GM21619 (cell line): ENCODE data around the gene GFER.
"Not testable (repeated sequence)": the region's sequence is repeated elsewhere in the genome, so short reads cannot be mapped to it uniquely, and the experiment has no call there.

Experiments used
- ATAC-seq: cut with Tn5 transposase; IDR thresholded peaks from one replicate; pipeline ENCODE4 v1.9.1; 2021; ENCODE audit not compliant: unreplicated experiment

GFER gene

DNA sequence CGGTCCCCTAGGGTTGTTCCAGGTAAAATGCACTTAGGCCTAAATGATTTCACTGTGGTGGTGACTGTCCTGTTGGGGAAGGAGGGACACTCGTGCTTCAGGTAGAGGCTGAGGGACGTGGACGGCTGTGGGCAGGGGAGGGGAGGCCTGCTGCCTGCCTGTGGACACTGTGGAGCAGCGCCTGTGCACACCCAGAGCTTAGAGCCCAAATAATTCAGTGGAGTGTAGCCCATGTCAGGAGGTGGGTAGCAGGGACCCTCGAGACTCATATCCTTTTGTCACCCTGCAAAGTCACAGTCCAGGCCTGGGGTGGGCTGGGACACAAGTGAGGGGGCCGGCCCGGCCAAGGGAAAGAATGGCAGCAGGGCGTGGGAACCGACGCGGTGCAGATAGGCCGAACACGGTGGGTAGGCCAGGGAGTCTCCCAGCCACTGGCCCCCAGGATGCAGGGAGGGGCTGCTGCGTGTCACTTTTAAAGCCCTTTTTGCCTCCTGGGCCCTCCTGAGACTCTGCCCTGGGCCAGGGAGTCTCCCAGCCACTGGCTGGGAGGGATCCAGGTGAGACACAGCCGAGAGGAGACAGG, 42.0 kb downstream of the GFER start:
- ATAC-seq: no peak

DNA sequence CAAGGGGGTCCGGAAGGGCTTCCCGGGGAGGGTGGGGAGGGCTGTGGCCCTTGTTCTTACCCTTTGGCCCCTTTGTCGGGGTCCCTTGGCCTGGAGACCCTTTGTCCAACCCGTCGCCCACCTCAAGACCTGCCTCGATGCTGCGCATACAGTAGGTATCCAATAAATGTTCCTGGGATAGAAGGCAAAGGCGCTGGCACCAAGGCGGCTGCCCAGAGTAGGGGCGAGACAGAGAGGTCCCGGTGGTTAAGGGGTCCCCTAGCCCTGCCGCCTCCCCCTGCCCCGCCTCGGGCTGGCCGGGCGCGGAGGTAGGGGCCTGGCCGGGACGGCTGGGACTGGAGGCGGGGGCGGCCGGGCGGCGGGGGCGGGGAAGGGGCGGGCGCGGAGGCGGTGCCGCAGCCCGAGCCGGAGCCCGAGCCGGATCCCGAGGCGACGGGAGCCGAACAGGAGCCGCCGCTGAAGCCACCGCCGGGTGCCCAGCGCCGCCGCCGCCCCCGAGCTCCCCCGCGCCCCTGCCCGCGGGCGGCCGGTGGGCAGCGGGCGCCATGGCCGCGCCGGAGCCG, 42.5 kb downstream of the GFER start, which contains the start of gene NHERF2:
TSS of gene NHERF2 (plus strand) at position 442 of the 563 bp plus-strand sequence. CDS start at position 546, 104 bp downstream.
- ATAC-seq: no peak

DNA sequence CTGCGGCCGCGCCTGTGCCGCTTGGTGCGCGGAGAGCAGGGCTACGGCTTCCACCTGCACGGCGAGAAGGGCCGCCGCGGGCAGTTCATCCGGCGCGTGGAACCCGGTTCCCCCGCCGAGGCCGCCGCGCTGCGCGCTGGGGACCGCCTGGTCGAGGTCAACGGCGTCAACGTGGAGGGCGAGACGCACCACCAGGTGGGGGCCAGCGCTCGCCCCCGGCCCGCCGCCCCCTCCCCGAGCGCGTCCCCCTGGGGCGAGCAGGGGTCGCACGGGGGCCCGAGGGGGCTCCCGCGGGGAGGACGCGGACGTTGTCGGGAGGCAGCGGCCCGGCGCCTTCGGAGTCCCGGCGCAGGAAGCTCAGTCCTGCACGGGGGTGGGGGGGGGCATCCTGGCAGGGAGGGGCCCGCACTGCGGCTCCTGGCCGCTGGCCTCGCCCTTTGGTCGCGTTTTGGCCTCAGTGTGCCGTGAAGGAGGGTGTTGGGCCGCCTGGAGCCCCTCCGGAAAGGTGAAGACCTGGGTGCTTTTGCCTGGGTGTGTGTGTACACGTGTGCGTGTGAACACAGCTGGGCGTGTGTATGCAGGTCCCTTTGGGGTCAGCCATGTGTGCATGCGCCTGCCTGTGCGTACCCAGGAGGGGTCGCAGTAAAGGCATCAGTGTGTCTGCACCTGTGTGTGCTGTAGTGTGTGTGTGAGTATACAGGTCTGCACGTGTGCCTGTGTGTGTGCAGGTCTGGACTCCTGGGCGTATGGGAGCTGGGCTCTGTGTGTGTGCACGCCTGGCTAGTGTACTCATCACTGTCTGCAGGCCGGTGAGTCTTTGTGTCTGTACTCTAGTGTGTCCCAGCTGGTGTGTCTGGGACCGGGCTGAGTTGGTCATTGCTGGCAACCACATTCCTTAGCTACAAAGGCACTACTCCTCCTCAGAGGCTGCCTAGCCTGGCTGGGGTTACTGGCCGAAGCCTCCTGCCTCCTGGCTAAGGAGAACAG, 43.3 kb downstream of the GFER start:
- no peak for ATAC-seq

DNA sequence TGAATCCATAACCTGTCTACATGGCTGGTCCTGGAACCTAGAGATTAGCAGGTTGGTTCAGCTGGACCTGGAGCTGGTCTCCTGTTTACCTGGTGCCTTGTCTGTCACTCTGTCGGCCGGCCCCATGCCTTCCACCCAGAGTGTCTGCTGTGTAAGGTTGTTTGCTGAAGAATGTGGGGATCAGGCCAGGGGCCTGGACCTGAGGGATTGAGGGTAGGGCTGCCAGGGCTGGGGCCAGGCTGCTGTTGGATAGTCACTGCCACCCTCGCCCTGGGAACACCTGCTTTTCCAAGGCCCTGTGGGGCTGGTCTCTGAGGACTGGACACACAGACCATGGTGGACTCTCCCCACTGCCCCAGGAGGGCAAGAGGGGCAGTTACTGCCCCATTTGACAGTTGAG, 44.2 kb downstream of the GFER start:
- no peak for ATAC-seq

DNA sequence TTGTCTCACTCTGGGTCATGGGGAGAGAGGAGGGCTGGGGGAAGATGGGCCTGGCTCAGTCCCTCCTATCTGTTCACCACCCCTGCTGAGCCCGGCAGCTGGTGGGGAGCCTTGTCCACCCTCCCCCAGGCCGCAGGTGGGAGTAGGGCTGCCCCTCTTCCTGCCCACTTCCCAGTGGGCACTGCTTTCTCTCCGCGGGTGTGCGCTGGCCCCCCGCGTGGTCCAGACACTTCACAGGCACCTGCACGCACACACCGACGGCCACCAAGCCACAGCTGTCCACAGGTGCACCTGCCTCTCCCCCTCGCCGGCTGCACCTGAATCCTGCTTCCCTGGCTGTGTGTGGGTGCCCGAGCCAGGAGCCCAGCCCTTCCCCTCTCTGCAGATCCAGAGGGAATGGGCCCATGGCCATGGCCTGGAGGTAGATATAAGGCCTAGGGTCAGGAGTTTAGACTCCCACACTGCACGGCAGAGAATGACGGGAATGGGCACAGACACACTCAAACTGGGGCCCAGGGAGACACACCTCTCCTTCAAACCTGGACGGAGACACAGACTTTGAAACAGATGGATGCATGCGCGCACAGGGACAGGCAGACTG, 44.7 kb downstream of the GFER start:
- ATAC-seq: no peak

DNA sequence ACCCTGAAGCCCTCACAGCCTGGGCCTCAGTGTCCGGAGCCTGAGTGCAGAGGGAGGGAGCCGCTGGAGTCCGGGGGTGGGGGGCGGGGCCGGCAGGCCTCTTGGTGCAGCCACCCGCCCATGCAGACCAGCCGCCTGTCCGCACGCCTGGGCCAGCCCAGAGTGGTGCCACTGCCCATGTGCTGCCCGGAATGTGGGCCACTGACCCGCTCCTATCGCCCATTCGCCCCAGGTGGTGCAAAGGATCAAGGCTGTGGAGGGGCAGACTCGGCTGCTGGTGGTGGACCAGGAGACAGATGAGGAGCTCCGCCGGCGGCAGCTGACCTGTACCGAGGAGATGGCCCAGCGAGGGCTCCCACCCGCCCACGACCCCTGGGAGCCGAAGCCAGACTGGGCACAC, 45.4 kb downstream of the GFER start:
- no peak for ATAC-seq

DNA sequence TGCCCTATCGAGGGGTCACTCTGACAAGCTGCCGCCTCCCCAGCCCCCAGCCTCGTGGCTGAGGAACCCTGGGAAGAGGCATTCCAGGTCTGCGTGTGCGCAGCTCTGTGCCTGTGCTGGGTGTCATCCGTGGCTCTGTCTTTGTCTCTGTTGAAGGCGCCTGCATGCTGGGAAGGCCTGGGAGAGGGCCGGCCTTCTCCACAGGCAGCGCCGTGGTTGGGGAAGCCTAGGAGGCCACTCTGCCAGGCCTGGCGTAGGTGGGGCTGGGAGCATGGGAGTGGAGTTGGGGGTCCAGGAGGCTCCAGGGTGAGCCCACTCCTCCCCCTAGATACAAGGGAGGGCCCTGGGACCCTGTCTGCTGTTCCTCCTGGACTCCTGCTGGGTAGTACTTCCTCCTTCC, 46.0 kb downstream of the GFER start:
- no peak for ATAC-seq

DNA sequence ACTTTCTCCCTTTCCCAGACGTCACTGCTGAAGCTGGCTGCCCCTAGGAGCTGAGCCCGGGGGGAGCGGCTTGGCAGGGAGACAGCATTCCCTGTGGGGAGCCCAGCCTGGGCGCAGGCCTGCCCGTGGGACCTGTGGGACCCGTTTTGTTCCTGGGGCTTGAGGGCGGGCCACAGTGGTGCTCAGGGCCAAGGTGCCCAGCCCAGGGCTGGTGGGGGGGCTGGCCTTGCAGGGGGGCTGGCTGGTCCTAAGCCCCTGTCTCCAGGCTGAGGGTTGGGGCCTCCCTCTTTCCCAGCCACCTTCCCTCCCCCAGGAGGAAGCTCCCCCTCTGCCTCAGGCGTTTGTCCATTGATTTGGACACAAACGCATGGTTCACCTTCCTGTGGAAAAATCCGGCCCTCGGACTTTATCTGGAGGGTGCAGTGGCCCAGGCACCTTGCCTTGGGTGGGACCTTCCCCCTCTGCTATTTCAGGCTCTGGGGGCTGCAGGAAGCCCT, 47.1 kb downstream of the GFER start:
- ATAC-seq: no peak

DNA sequence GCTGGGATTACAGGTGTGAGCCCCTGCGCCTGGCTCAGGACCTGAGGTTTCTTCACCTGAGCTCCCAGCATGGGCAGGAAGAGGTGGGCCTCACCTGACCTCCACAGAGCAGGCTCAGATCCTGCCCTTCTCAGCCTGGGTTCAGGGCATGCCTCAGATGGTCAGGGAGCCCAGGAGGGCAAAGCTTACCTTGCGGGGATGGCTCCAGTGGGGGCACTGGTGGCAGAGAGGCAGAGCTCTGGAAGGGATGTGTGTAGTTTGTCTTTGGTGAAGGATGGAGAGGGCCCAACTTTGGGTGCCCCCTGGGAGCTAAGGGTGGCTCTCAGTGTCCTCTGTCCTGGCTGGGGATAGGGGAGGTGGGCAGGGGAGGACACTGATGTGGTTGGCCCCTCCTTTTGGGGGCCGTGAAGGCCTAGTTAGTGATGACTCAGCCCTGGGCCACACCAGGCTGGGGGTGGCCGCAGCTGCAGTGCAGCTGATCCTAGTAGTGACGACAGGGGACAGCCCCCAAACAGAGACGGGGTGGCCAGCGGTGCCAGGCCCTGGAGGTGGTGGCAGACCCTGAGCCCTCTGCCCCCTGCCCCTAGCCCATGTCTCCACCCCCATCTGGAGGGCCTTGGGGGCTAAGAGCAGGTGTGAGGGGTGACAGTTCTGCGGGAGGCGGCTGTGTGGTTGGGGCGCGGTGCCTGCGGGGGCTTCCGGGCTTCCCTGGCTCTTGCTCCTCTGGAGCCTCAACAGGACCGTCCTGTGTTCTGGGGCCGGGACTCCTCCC, 48.5 kb downstream of the GFER start:
- ATAC-seq: no peak

DNA sequence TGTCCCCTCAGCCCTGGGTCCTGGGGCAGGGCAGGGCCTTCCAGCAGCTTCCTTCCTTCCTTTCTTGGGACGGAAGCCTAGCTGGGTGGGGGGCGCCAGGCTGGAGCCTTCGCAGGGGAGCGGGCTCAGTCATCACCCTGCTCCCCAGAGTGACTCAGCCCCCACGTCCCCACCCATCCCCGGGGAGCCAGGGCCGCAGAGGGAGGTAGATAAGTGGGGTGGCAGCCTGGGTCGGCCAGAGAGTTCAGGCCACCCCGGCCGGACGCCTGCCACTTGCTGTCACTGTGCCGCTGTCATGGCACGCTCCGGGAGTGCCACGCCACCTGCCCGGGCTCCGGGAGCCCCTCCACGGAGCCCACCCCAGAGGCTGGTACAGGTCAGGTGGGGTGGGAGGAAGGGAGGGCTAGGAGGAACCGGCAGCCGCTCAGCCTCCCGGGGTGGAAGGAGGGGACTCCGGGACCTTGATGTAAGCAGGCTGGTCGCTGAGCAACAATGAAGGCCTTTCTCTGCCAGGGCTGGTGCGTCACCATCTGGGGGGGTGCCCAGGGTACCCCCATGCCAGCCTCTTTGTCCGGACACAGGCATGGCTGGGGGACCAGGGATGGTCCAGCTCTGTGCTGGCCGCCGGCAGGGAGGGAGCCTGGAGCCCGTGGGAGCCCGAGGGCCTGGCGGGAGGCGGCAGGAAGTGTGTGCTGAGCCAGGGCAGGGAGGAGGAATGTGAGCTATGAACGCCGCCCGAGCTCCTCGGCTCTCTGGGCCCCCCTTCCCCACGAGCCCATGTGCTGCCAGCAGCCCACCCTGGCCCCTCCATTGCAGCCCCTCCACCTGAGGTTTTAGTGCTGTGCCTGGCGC, 49.3 kb downstream of the GFER start:
- ATAC-seq: no peak

DNA sequence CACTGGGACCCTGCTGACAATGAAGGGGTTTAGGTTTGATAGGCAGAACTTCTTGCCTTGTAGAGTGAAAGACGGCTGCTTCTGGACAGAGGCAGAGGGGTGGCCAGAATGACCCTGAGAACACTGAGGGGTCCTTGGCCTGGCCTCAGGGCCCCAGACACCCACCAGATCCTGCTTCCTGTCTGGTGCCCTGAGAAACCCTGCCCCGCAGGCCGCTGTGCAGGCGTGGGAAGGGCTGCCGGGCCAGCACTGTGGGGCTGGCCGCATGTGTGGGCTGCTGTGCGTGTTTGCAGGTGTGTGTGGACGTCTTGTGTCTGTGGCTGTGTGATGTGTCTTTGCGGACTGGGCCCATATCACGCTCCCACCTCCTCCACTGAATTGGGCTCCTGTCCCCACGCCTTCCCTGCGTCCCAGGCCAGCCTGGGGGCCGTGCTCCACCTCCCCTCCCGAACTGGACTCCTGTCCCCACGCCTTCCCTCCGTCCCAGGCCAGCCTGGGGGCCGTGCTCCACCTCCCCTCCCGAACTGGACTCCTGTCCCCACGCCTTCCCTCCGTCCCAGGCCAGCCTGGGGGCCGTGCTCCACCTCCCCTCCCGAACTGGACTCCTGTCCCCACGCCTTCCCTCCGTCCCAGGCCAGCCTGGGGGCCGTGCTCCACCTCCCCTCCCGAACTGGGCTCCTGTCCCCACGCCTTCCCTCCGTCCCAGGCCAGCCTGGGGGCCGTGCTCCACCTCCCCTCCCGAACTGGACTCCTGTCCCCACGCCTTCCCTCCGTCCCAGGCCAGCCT, 50.1 kb downstream of the GFER start:
- ATAC-seq: not testable (repeated sequence)

DNA sequence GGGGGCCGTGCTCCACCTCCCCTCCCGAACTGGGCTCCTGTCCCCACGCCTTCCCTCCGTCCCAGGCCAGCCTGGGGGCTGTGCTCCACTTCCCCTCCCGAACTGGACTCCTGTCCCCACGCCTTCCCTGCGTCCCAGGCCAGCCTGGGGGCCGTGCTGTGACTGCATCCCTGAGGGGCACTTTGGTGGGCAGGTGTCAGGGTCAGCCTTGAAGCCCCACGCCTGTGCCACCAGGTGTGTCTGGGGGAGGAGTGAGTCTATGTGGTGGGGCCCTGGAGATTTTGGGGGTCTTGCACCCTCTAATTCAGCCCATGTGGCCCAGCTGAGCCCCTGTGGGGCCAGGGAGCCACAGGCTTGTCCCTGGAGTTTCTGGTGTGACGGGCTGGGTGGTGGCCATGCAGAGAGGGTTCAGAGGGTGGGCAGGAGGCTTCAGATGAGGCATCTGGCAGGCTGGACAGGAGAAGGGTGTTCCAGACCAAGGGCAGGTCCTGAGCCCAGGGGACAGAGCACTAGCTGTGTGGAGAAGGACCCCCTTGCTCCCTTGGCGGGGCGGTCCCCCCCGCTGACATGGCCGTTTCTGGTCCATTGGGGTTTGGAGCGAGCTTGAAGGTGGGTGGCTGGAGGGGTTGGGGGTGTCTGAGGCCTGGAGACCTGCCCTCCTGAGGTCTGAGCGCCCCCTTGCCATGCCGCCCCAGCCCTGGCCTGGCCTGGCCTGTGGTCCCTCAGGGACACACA, 50.9 kb downstream of the GFER start:
- ATAC-seq: no peak

DNA sequence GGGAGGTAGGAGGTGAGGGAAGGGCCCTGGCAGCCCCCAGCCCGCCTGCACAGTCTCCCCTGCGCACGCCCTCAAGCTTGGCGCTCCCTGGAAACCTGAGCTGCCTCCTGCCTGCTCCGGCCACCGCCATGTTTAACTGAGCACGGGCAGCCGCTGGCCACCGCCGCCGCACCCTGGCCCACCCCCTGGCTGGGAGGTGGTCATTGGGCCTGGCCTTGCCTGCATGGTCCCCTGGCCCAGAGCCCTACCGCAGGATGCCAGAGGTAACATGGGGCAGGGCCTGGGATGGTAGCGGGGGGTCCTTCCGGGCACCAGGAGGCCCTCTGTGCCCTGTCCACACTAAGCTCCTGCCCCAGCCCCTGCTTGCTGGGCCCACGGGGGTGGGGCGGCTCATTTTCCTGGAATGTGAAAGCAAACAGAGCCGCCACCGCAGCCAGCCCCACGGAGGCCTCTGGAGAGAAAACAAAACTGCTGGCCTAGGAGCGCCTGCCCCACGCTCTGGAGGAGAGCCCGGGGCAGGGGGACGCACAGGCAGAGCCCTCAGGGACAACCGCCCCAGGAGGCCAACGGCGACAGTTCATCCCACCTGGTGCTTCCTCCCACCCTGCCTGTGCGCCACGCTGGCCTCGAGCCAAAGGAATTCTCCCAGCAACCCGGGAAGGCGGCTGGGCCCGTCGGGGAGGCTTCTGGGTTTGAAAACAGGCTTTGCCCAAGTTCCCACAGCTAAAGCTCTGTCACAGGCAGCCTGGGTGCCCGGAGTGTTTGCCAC, 51.6 kb downstream of the GFER start:
- ATAC-seq: no peak

DNA sequence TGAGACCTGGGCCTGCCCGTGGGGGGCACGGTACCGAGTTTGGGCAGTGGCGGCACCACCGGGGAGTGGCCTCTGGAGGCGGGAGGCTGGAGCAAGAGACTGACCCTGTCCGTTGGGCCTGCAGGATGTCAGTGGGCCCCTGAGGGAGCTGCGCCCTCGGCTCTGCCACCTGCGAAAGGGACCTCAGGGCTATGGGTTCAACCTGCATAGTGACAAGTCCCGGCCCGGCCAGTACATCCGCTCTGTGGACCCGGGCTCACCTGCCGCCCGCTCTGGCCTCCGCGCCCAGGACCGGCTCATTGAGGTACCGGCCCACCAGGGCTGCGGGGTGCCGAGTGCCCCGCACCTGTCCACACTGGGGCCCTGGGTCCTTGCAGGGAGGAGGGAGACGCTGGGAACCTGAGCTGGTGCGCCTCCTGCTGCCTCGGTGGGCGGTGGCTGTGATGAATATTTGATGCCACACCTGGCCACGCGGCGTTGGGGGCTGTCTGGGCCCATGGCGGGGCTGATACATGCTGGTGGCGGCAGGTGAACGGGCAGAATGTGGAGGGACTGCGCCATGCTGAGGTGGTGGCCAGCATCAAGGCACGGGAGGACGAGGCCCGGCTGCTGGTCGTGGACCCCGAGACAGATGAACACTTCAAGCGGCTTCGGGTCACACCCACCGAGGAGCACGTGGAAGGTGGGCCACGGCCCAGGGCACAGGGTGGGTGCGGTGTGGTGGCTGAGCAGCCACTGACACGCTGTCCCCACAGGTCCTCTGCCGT, 52.4 kb downstream of the GFER start:
- no peak for ATAC-seq

DNA sequence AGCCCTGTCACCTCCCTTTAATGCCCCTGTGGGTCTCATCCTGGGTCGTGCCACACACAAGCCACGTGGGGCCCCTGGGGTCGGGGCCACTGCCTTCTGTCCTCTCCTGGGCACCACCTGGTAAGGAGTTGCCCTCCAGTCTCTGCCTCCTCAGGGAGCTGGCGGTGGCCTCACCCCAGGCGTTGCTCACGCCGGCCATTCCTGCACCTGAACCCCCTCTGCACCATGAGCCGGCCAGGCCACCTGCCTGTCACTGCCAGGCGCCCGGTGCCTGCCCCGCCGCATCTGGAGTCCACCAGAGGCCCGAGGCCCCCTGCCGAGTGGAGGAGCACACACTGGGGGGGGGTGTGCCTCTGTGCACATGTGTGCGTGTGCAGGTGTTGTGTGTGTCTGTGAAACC, 53.1 kb downstream of the GFER start:
- no peak for ATAC-seq
